ENCODE measurements around the gene DPP4. TPM values are rescaled to one million over a fixed set of nuclear protein-coding genes. Genes with fewer than 3 reads are reported as not detected.

Gene DPP4
- total and polyA plus RNA-seq, 2 experiments from 2014 or later, result 149 to 218 TPM

DNA sequence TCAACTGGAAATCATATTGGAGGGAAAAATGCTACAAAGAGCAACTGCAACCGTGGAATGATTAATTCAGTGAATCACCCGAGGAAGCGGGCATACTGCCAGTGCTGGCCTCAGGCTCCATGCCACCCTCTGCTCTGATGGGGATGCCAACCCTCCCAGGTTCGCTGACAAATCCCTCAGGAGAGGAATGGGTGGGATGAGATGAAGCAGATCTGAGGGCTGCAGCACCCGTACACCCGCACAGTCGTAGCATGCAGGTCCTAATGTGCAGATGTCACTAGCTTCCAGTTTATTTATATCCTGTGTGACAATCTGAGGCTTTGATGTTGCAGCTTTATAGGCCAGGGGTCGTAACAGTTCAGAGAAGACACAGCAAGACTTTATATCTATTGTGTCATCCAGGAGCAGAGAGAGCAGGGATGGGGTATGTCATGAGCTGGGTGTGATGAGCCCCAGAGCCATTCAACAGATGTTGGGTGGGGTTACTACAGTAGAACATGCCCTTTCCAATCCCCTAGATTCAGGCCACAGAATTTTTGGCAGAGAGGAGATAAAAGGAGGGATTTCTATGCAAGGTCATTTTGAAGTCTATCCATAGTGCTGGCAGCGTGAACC, 44.6 kb downstream of the DPP4 start:
- H4K20me1 ChIP-seq (ENCODE audit: insufficient read depth, poor library complexity, severe bottlenecking), result no peaks in the 10 kb centered on the region
- TF ChIP-seq EZH2phosphoT487 (IDR thresholded peaks at IDR 0.05; ENCODE audit: low read depth, severe bottlenecking, unreplicated experiment) (no peak), EZH2 (IDR thresholded peaks at IDR 0.05; ENCODE audit: borderline replicate concordance) (no peak)
- TF ChIP-seq, protein P1, sequence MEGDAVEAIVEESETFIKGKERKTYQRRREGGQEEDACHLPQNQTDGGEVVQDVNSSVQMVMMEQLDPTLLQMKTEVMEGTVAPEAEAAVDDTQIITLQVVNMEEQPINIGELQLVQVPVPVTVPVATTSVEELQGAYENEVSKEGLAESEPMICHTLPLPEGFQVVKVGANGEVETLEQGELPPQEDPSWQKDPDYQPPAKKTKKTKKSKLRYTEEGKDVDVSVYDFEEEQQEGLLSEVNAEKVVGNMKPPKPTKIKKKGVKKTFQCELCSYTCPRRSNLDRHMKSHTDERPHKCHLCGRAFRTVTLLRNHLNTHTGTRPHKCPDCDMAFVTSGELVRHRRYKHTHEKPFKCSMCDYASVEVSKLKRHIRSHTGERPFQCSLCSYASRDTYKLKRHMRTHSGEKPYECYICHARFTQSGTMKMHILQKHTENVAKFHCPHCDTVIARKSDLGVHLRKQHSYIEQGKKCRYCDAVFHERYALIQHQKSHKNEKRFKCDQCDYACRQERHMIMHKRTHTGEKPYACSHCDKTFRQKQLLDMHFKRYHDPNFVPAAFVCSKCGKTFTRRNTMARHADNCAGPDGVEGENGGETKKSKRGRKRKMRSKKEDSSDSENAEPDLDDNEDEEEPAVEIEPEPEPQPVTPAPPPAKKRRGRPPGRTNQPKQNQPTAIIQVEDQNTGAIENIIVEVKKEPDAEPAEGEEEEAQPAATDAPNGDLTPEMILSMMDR (IDR thresholded peaks at IDR 0.05; ENCODE audit: poor library complexity), result no peak
- no peaks in the 10 kb centered on the region for H3K4me1 ChIP-seq (ENCODE audit: insufficient read depth)
- no peak for DNase-seq (ENCODE audit: low spot score)
- no peaks in the 10 kb centered on the region for H3K36me3 ChIP-seq (replicated peaks; ENCODE audit: insufficient read depth, low read depth)
- H3K4me2 ChIP-seq, result no peak overlapping the region
- H3K9me2 ChIP-seq (replicated peaks; ENCODE audit: insufficient read depth), result no peaks in the 10 kb centered on the region
- no peak overlapping the region for H3K4me3 ChIP-seq
- no peak overlapping the region for H3K27ac ChIP-seq
- H3K79me2 ChIP-seq, result no peaks in the 10 kb centered on the region
- H2AFZ ChIP-seq, result no peak overlapping the region
- H3K27me3 ChIP-seq, result no peaks in the 10 kb centered on the region
- no peaks in the 10 kb centered on the region for H3K9me3 ChIP-seq (ENCODE audit: low read depth)
- 73% methylated on average over 9 of the region's 9 CpGs for WGBS (ENCODE audit: low lambda C conversion rate, missing lambda C conversion rate)

DNA sequence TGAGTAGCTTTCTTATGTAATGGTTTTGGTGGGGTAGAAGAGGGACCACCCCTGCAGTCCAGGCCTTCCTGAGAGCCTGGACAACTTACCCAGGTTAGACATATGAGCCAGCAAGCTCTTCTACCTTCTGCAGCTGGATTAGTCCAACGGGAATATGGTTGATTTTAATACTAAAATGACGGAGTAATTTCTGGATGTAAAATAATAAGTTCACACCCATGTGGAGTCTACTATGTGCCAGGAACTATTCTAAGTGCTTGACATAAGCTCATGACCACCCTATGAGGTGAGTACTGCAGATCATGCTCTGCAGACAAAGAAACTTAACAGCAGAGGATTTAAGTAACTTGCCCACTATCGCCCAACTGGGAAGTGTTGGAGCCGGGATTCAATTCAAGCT, 45.5 kb downstream of the DPP4 start:
- Histone ChIP-seq H3K4me3 (no peak overlapping the region), H3K9me2 (replicated peaks; ENCODE audit: insufficient read depth) (no peaks in the 10 kb centered on the region), H3K4me1 (ENCODE audit: insufficient read depth) (no peaks in the 10 kb centered on the region), H3K9me3 (ENCODE audit: low read depth) (no peaks in the 10 kb centered on the region), H3K4me2 (no peak overlapping the region), H3K27me3 (no peaks in the 10 kb centered on the region), H2AFZ (no peak overlapping the region), H3K79me2 (no peaks in the 10 kb centered on the region), H3K36me3 (replicated peaks; ENCODE audit: insufficient read depth, low read depth) (no peaks in the 10 kb centered on the region), H4K20me1 (ENCODE audit: insufficient read depth, poor library complexity, severe bottlenecking) (no peaks in the 10 kb centered on the region), H3K27ac (no peak overlapping the region)
- WGBS (ENCODE audit: low lambda C conversion rate, missing lambda C conversion rate), result 93% methylated on average over 4 of the region's 4 CpGs
- no peak for DNase-seq (ENCODE audit: low spot score)
- TF ChIP-seq, protein P1 (IDR thresholded peaks at IDR 0.05; ENCODE audit: poor library complexity), result no peak
- TF ChIP-seq EZH2phosphoT487 (IDR thresholded peaks at IDR 0.05; ENCODE audit: low read depth, severe bottlenecking, unreplicated experiment) (no peak), EZH2 (IDR thresholded peaks at IDR 0.05; ENCODE audit: borderline replicate concordance) (no peak)

DNA sequence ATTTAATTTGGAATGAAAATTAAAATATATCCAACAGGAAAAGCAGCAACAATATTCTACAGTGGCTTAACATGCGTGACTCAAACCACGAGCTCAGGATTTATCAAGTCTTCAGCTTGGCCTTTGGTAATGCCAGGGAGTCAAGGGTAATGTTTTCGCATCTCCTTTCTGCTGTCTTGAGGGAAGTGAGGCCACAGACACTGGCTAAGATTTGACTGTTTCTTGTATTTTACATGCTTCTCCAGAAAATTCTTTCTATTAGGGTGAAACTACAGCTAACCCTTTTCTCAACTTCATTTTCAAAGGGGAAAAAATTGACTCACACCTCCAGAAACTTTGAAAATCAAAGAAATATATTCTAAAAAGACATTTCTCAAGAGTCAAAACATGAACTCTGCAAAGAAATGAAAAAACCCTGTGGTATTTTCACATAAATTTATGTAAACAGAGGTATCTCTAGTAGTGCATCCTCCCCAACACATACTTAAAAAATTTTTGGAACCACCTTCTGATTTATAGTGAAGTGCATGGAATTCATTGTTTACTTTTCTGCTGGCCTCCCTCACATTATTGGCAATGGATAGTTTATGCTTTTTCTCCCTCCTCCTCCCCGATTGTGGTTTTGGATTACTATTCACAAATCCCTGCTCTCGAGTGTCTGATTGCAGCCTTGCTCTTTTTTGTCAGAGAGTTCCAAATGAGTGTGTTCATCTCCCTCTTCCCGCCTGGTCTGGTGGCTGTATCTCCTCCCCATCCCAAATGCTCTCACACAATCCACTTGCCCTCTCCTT, 48.7 kb downstream of the DPP4 start:
- H3K9me3 ChIP-seq (ENCODE audit: low read depth), result no peaks in the 10 kb centered on the region
- no peak for TF ChIP-seq EZH2phosphoT487 (IDR thresholded peaks at IDR 0.05; ENCODE audit: low read depth, severe bottlenecking, unreplicated experiment)
- TF ChIP-seq EZH2 (IDR thresholded peaks at IDR 0.05; ENCODE audit: borderline replicate concordance), result no peak
- TF ChIP-seq, protein P1 (IDR thresholded peaks at IDR 0.05; ENCODE audit: poor library complexity), result no peak
- H2AFZ ChIP-seq, result no peak overlapping the region

More for the DNA sequence above, 48.7 kb downstream of the DPP4 start:
- H3K27ac ChIP-seq, result no peak overlapping the region
- H3K4me1 ChIP-seq (ENCODE audit: insufficient read depth), result no peaks in the 10 kb centered on the region
- H3K27me3 ChIP-seq, result no peaks in the 10 kb centered on the region
- peak overlapping the region; percentile 27 for H3K4me2 ChIP-seq
- no peaks in the 10 kb centered on the region for H3K79me2 ChIP-seq
- H4K20me1 ChIP-seq (ENCODE audit: insufficient read depth, poor library complexity, severe bottlenecking), result no peaks in the 10 kb centered on the region
- H3K4me3 ChIP-seq, result no peak overlapping the region
- DNase-seq (ENCODE audit: low spot score), result no peak
- H3K9me2 ChIP-seq (replicated peaks; ENCODE audit: insufficient read depth), result no peaks in the 10 kb centered on the region
- WGBS (ENCODE audit: low lambda C conversion rate, missing lambda C conversion rate), result 75% methylated on average over 6 of the region's 6 CpGs
- H3K36me3 ChIP-seq (replicated peaks; ENCODE audit: insufficient read depth, low read depth), result no peaks in the 10 kb centered on the region
